A549 (cell line): Measurements from ENCODE around the gene LINGO4. TPM values are rescaled to one million over a fixed set of nuclear protein-coding genes. Genes with fewer than 3 reads are reported as not detected.
A peak's percentile ranks its signal among the peaks of the same experiment; 100 is the strongest.

ENCODE experiments used
- ATAC-seq, 2 experiments: fragments of 200-7000 bp in 1 of 2; fragments of >200 bp in 1 of 2; cut with Nextera tagmentation in 1 of 2; cut with Tn5 transposase in 1 of 2; 3 replicates each; pipeline versions ENCODE4 v1.8.0 to v1.9.1; 2018 to 2020; ENCODE audit warnings: mild to moderate bottlenecking in 1 of 2, moderate library complexity in 1 of 2
- CTCF ChIA-PET: fragments of 300-600 bp; sonication (Branson Sonifier 250); formaldehyde crosslinking; extraction: SDS; loops from one replicate; lab custom pipeline; 2021; ENCODE audit warnings: antibody characterized with exemption, inconsistent platforms; lab: Yijun Ruan, JAX
- POLR2A ChIA-PET: fragments of 350-600 bp; formaldehyde crosslinking; extraction: SDS; loops from one replicate; lab custom pipeline; 2021; ENCODE audit warnings: antibody characterized with exemption, inconsistent platforms; lab: Yijun Ruan, JAX
- DNase-seq, 2 experiments: peaks; one replicate each; pipeline versions ENCODE4 v3.0.0 to v3.0.0-alpha.2; 2011 to 2016; ENCODE audit warnings: low read depth in 1 of 2, low spot score in 1 of 2
- FAIRE-seq: peaks from 2 replicates; lab custom pipeline; 2011; peaks lifted over from hg19 to GRCh38; lab: Jason Lieb, UNC
- H3K27ac ChIP-seq, 2 experiments: fragments of >200 bp; sonication (Bioruptor Twin); formaldehyde crosslinking; 3 replicates each; pipeline ENCODE4 v1.5.1; 2016 to 2017
- H3K4me1 ChIP-seq: fragments of >200 bp; sonication (Bioruptor Twin); formaldehyde crosslinking; 3 replicates; pipeline ENCODE4 v1.6.1; 2016
- H3K4me2 ChIP-seq: fragments of >200 bp; sonication (Bioruptor Twin); formaldehyde crosslinking; 3 replicates; pipeline ENCODE4 v1.6.1; 2016
- H3K4me3 ChIP-seq: fragments of >200 bp; sonication (Bioruptor Twin); formaldehyde crosslinking; 3 replicates; pipeline ENCODE4 v1.5.1; 2016
- H3K9me3 ChIP-seq: fragments of >200 bp; sonication (Bioruptor Twin); formaldehyde crosslinking; 3 replicates; pipeline ENCODE4 v1.6.1; 2016
- ATOH8 ChIP-seq: fragments of 250-450 bp; sonication (Bioruptor Pico); IDR thresholded peaks from 2 replicates; pipeline ENCODE4 v1.5.0; 2020; ENCODE audit warnings: low read depth, mild to moderate bottlenecking, moderate library complexity
- BHLHE40 ChIP-seq: IDR thresholded peaks from 2 replicates; pipeline ENCODE4 v1.6.1; 2012; ENCODE audit warnings: low read depth, low read length, inconsistent platforms
- CBX8 ChIP-seq: fragments of 200-600 bp; sonication (generic); IDR thresholded peaks from 2 replicates; pipeline ENCODE4 v1.6.1; 2016
- E2F6 ChIP-seq: IDR thresholded peaks from 2 replicates; pipeline ENCODE4 v1.6.1; 2012; ENCODE audit warnings: low read depth, borderline replicate concordance
- EHF ChIP-seq: fragments of 250-450 bp; sonication (Bioruptor Pico); IDR thresholded peaks from 2 replicates; pipeline ENCODE4 v1.5.0; 2020; ENCODE audit warnings: mild to moderate bottlenecking
- EP300 ChIP-seq, 2 experiments: fragments of >200 bp; sonication (Bioruptor Twin); formaldehyde crosslinking; IDR thresholded peaks; 2 replicates in 1 of 2; 3 replicates in 1 of 2; pipeline ENCODE4 v1.6.1; 2016 to 2017
- HDAC2 ChIP-seq: fragments of 200-600 bp; sonication (generic); IDR thresholded peaks from 2 replicates; pipeline ENCODE4 v1.6.1; 2016
- HEYL ChIP-seq: fragments of 250-450 bp; sonication (Bioruptor Pico); IDR thresholded peaks from 2 replicates; pipeline ENCODE4 v1.8.0; 2021; ENCODE audit warnings: mild to moderate bottlenecking, moderate library complexity
- JUNB ChIP-seq: fragments of >200 bp; sonication (Bioruptor Twin); formaldehyde crosslinking; IDR thresholded peaks from 2 replicates; pipeline ENCODE4 v1.6.1; 2016
- KDM5A ChIP-seq: fragments of 200-600 bp; sonication (generic); IDR thresholded peaks from 2 replicates; pipeline ENCODE4 v1.6.1; 2016; ENCODE audit warnings: antibody characterized with exemption, mild to moderate bottlenecking
- MAFK ChIP-seq: fragments of 450-650 bp; IDR thresholded peaks from 2 replicates; pipeline ENCODE4 v1.6.1; 2014; ENCODE audit not compliant: partially characterized antibody
- MYC ChIP-seq: IDR thresholded peaks from 2 replicates; pipeline ENCODE4 v1.6.1; 2012; ENCODE audit warnings: mild to moderate bottlenecking, inconsistent platforms, low read length, improper control_type of control experiment, borderline replicate concordance
- RAD21 ChIP-seq, 2 experiments: fragments of >200 bp in 1 of 2; sonication (Bioruptor Twin) in 1 of 2; formaldehyde crosslinking in 1 of 2; IDR thresholded peaks in 1 of 2; conservative IDR thresholded peaks in 1 of 2; 2 replicates in 1 of 2; 3 replicates in 1 of 2; pipeline ENCODE4 v1.6.1; 2012 to 2018; ENCODE audit warnings: inconsistent platforms in 1 of 2
- RCOR1 ChIP-seq: fragments of 150-350 bp; IDR thresholded peaks from 2 replicates; pipeline ENCODE4 v1.6.1; 2014; ENCODE audit warnings: antibody characterized with exemption, low read length, low read depth
- SMC3 ChIP-seq: fragments of >200 bp; sonication (Bioruptor Twin); formaldehyde crosslinking; IDR thresholded peaks from 3 replicates; pipeline ENCODE4 v1.6.1; 2018; ENCODE audit warnings: inconsistent platforms
- SREBF2 ChIP-seq: fragments of 450-650 bp; IDR thresholded peaks from 2 replicates; pipeline ENCODE4 v1.6.1; 2014; ENCODE audit warnings: mild to moderate bottlenecking, moderate library complexity
- ZC3H11A ChIP-seq: fragments of 450-650 bp; IDR thresholded peaks from 2 replicates; pipeline ENCODE4 v1.6.1; 2014; ENCODE audit warnings: antibody characterized with exemption, mild to moderate bottlenecking
- WGBS: methylation state at CpG from one replicate; pipeline ENCODE4 v1.1.6; 2017; ENCODE audit errors: missing lambda C conversion rate; 5-methylcytosine and 5-hydroxymethylcytosine counted together
- polyA plus RNA-seq, 4 experiments: library from polyadenylated mRNA; depleted of rRNA in 3 of 4; stranded (reverse); fragments of >200 nt; fragmentation: RNase III in 1 of 4; extraction: RNeasy Plus Mini Kit Qiagen cat#74134 plus additional on column Dnase treatment in 1 of 4; gene quantifications; 2 replicates in 3 of 4; 3 replicates in 1 of 4; pipeline ENCODE4 v1.2.3, GENCODE V29; 2011 to 2017
- TF ChIP-seq, protein P1 (sequence below): fragments of >200 bp; sonication (Bioruptor Twin); formaldehyde crosslinking; IDR thresholded peaks from 3 replicates; pipeline ENCODE4 v1.5.1; 2016
- TF ChIP-seq, protein P2 (sequence below): fragments of 200-600 bp; sonication (generic); IDR thresholded peaks from 2 replicates; pipeline ENCODE4 v1.6.1; 2016; ENCODE audit warnings: antibody characterized with exemption, mild to moderate bottlenecking, moderate library complexity

LINGO4 gene
- polyA plus RNA-seq, 2 of the 4 experiments (the other 2 are of a cell fraction) = not detected

DNA sequence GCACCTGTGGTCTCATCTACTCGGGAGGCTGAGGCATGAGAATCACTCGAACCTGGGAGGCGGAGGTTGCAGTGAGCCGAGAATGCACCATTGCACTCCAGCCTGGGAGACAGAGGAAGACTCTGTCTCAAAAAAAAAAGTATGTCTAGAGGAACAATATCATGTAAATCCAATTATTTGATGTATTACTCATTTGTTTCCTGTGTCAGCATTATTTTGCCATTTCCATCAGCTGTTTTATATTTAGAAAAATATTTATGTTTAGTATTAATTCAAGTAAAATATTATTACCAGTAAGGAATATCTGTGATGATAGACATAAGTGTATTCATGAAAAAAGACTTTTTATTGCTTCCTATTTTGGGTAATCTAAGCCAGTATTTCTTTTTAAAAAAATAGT is 27.9 kb downstream of the LINGO4 start:
- no peak for TF ChIP-seq JUNB
- TF ChIP-seq MAFK = peak; percentile 46
- TF ChIP-seq, protein P1, sequence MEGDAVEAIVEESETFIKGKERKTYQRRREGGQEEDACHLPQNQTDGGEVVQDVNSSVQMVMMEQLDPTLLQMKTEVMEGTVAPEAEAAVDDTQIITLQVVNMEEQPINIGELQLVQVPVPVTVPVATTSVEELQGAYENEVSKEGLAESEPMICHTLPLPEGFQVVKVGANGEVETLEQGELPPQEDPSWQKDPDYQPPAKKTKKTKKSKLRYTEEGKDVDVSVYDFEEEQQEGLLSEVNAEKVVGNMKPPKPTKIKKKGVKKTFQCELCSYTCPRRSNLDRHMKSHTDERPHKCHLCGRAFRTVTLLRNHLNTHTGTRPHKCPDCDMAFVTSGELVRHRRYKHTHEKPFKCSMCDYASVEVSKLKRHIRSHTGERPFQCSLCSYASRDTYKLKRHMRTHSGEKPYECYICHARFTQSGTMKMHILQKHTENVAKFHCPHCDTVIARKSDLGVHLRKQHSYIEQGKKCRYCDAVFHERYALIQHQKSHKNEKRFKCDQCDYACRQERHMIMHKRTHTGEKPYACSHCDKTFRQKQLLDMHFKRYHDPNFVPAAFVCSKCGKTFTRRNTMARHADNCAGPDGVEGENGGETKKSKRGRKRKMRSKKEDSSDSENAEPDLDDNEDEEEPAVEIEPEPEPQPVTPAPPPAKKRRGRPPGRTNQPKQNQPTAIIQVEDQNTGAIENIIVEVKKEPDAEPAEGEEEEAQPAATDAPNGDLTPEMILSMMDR = no peak
- no peak overlapping the region for H3K27ac ChIP-seq
- CTCF ChIA-PET = no interaction called here
- H3K4me2 ChIP-seq = no peak overlapping the region
- no peaks in the 10 kb centered on the region for H3K4me1 ChIP-seq
- no peak overlapping the region for H3K4me3 ChIP-seq
- FAIRE-seq = no peak
- H3K9me3 ChIP-seq = no peaks in the 10 kb centered on the region
- ATAC-seq = no peak
- WGBS = 68% methylated on average over 4 of the region's 4 CpGs
- POLR2A ChIA-PET = no interaction called here
- no peak for DNase-seq

GRCh38 chr1:151776665-151777062 is 28.6 kb downstream of the LINGO4 start:
- DNase-seq = no peak
- H3K4me3 ChIP-seq = no peak overlapping the region
- FAIRE-seq = no peak
- CTCF ChIA-PET = interaction anchor here (1.0 kb wide), 1 partner anchor 27 kb away, joined by 3 read pairs; no protein-coding TSS in a partner anchor
- TF ChIP-seq, protein P2, sequence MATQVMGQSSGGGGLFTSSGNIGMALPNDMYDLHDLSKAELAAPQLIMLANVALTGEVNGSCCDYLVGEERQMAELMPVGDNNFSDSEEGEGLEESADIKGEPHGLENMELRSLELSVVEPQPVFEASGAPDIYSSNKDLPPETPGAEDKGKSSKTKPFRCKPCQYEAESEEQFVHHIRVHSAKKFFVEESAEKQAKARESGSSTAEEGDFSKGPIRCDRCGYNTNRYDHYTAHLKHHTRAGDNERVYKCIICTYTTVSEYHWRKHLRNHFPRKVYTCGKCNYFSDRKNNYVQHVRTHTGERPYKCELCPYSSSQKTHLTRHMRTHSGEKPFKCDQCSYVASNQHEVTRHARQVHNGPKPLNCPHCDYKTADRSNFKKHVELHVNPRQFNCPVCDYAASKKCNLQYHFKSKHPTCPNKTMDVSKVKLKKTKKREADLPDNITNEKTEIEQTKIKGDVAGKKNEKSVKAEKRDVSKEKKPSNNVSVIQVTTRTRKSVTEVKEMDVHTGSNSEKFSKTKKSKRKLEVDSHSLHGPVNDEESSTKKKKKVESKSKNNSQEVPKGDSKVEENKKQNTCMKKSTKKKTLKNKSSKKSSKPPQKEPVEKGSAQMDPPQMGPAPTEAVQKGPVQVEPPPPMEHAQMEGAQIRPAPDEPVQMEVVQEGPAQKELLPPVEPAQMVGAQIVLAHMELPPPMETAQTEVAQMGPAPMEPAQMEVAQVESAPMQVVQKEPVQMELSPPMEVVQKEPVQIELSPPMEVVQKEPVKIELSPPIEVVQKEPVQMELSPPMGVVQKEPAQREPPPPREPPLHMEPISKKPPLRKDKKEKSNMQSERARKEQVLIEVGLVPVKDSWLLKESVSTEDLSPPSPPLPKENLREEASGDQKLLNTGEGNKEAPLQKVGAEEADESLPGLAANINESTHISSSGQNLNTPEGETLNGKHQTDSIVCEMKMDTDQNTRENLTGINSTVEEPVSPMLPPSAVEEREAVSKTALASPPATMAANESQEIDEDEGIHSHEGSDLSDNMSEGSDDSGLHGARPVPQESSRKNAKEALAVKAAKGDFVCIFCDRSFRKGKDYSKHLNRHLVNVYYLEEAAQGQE = no peak
- TF ChIP-seq E2F6 = no peak
- no peak for TF ChIP-seq ZC3H11A
- no peak for TF ChIP-seq HEYL (CRISPR knock-in tag)
- no peak for TF ChIP-seq HDAC2
- no peak for TF ChIP-seq BHLHE40
- TF ChIP-seq CBX8 = no peak
- TF ChIP-seq SMC3 = no peak
- no peak for TF ChIP-seq KDM5A
- no peak for TF ChIP-seq EP300 (IDR thresholded peaks at IDR 0.05)
- TF ChIP-seq SREBF2 = no peak
- TF ChIP-seq MYC = no peak
- TF ChIP-seq RAD21 (conservative IDR thresholded peaks at IDR 0.05 in 1 of 2, IDR thresholded peaks at IDR 0.05 in 1 of 2) = no peak
- no peak for TF ChIP-seq ATOH8
- no peak for TF ChIP-seq RCOR1
- no peak for TF ChIP-seq EHF (CRISPR knock-in tag)
- TF ChIP-seq, all 56 proteins: peak for 0
- Histone ChIP-seq H3K9me3 (no peaks in the 10 kb centered on the region), H3K4me2 (no peak overlapping the region), H3K27ac (no peak overlapping the region), H3K4me1 (no peaks in the 10 kb centered on the region)
- POLR2A ChIA-PET = no interaction called here
- 80% methylated on average over 3 of the region's 3 CpGs for WGBS
- ATAC-seq = no peak
